ENCODE data around the gene ZNRF3.

GRCh38 chr22:28934026-28934425 lies 50.7 kb downstream of the ZNRF3 start:
- TF ChIP-seq EZH2 (IDR thresholded peaks at IDR 0.05) (no peak), EZH2phosphoT487 (IDR thresholded peaks at IDR 0.05) (no peak)
- TF ChIP-seq, protein P1, sequence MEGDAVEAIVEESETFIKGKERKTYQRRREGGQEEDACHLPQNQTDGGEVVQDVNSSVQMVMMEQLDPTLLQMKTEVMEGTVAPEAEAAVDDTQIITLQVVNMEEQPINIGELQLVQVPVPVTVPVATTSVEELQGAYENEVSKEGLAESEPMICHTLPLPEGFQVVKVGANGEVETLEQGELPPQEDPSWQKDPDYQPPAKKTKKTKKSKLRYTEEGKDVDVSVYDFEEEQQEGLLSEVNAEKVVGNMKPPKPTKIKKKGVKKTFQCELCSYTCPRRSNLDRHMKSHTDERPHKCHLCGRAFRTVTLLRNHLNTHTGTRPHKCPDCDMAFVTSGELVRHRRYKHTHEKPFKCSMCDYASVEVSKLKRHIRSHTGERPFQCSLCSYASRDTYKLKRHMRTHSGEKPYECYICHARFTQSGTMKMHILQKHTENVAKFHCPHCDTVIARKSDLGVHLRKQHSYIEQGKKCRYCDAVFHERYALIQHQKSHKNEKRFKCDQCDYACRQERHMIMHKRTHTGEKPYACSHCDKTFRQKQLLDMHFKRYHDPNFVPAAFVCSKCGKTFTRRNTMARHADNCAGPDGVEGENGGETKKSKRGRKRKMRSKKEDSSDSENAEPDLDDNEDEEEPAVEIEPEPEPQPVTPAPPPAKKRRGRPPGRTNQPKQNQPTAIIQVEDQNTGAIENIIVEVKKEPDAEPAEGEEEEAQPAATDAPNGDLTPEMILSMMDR (IDR thresholded peaks at IDR 0.05), result no peak
